Measurements from ENCODE around the gene COLEC12. TPM values are rescaled to one million over a fixed set of nuclear protein-coding genes. Genes with fewer than 3 reads are reported as not detected.
A peak's percentile ranks its signal among the peaks of the same experiment; 100 is the strongest.

COLEC12 gene
- total RNA-seq, 2 donors from 2014 or later, result 10.9 to 15.3 TPM

GRCh38 chr18:476251-476664 is 24.2 kb downstream of the COLEC12 start:
- peaks cover 0 to 5% of the 10 kb centered on the region in 2 donors for H3K4me1 ChIP-seq
- no peaks in the 10 kb centered on the region for H3K9me3 ChIP-seq
- DNase-seq (ENCODE audit: low spot score), result no peak
- TF ChIP-seq CTCF (IDR thresholded peaks at IDR 0.05), result no peak
- no peaks in the 10 kb centered on the region for H3K36me3 ChIP-seq
- no peaks in the 10 kb centered on the region for H3K27me3 ChIP-seq
- H3K4me3 ChIP-seq, result no peak overlapping the region
- peak overlapping the region; percentile 1 to 11 for H3K27ac ChIP-seq

GRCh38 chr18:475202-476031 is 25.1 kb downstream of the COLEC12 start:
- H3K27ac ChIP-seq, result peak overlapping the region; percentile 16 to 50
- no peak overlapping the region for H3K4me3 ChIP-seq
- H3K27me3 ChIP-seq, result no peaks in the 10 kb centered on the region
- no peaks in the 10 kb centered on the region for H3K36me3 ChIP-seq
- no peak for TF ChIP-seq CTCF (IDR thresholded peaks at IDR 0.05)
- H3K4me1 ChIP-seq, result peaks cover 0 to 5% of the 10 kb centered on the region in 2 donors
- DNase-seq (ENCODE audit: low spot score), result peak; percentile 70
- no peaks in the 10 kb centered on the region for H3K9me3 ChIP-seq

- no peak for TF ChIP-seq CTCF (IDR thresholded peaks at IDR 0.05)
- no peaks in the 10 kb centered on the region for H3K9me3 ChIP-seq
- H3K27me3 ChIP-seq, result no peaks in the 10 kb centered on the region
- no peak for DNase-seq (ENCODE audit: low spot score)
- H3K27ac ChIP-seq, result peak overlapping the region in 1 of 2 donors; percentile 50
- H3K36me3 ChIP-seq, result no peaks in the 10 kb centered on the region
- H3K4me1 ChIP-seq, result peaks cover 0 to 5% of the 10 kb centered on the region in 2 donors
- H3K4me3 ChIP-seq, result no peak overlapping the region
These were observed 26.1 kb downstream of the COLEC12 start for GRCh38 chr18:474416-474815.

- H3K36me3 ChIP-seq, result no peaks in the 10 kb centered on the region
- no peaks in the 10 kb centered on the region for H3K9me3 ChIP-seq
- H3K4me3 ChIP-seq, result no peak overlapping the region
- TF ChIP-seq CTCF (IDR thresholded peaks at IDR 0.05), result no peak
- no peak for DNase-seq (ENCODE audit: low spot score)
- H3K27me3 ChIP-seq, result no peaks in the 10 kb centered on the region
- H3K27ac ChIP-seq, result peak overlapping the region in 1 of 2 donors; percentile 37
- H3K4me1 ChIP-seq, result peaks cover 0 to 5% of the 10 kb centered on the region in 2 donors
These were observed 26.7 kb downstream of the COLEC12 start for GRCh38 chr18:473802-474201.

- H3K4me3 ChIP-seq, result no peak overlapping the region
- H3K27ac ChIP-seq, result peak overlapping the region in 1 of 2 donors; percentile 35
- H3K36me3 ChIP-seq, result no peaks in the 10 kb centered on the region
- H3K9me3 ChIP-seq, result no peaks in the 10 kb centered on the region
- H3K27me3 ChIP-seq, result no peaks in the 10 kb centered on the region
- DNase-seq (ENCODE audit: low spot score), result no peak
- TF ChIP-seq CTCF (IDR thresholded peaks at IDR 0.05), result no peak
- H3K4me1 ChIP-seq, result peaks cover 0 to 5% of the 10 kb centered on the region in 2 donors
These were observed 28.8 kb downstream of the COLEC12 start for GRCh38 chr18:471716-472115.

Data from right atrium auricular region (tissue), 2 donors.